Stomach (tissue), 9 donors: ENCODE results near the gene TMEM187. TPM values are rescaled to one million over a fixed set of nuclear protein-coding genes. Genes with fewer than 3 reads are reported as not detected.

ENCODE experiments used
- DNase-seq, 2 donors: peaks; one replicate each; pipeline versions ENCODE4 v3.0.0 to v3.0.0-alpha.2; 2013 to 2019
- H3K27ac ChIP-seq, 5 donors: fragments of 200-600 bp in 4 of 5; sonication (generic) in 4 of 5; one replicate each; pipeline ENCODE4 v1.5.1; 2013 to 2019; ENCODE audit warnings: mild to moderate bottlenecking in 1 of 5, moderate library complexity in 1 of 5
- H3K27me3 ChIP-seq, 3 donors: fragments of 200-600 bp; sonication (generic); one replicate each; pipeline ENCODE4 v1.5.1; 2017 to 2019; ENCODE audit warnings: mixed run types in 1 of 3
- H3K36me3 ChIP-seq, 4 donors: fragments of 200-600 bp; sonication (generic); 1 replicate in 3 of 4; 2 replicates in 1 of 4; pipeline ENCODE4 v1.5.1; 2016 to 2019
- H3K4me1 ChIP-seq, 4 donors: fragments of 200-600 bp; sonication (generic); one replicate each; pipeline ENCODE4 v1.5.1; 2016 to 2019
- H3K4me3 ChIP-seq, 4 donors: fragments of 200-600 bp; sonication (generic) in 3 of 4; one replicate each; pipeline ENCODE4 v1.5.1; 2016 to 2019; ENCODE audit warnings: mild to moderate bottlenecking in 1 of 4
- H3K9me3 ChIP-seq, 4 donors: fragments of 200-600 bp; sonication (generic); one replicate each; pipeline ENCODE4 v1.5.1; 2016 to 2019
- CTCF ChIP-seq, 7 experiments: fragments of 450-650 bp in 4 of 7; fragments of 200-600 bp in 3 of 7; sonication (generic) in 3 of 7; IDR thresholded peaks; one replicate each; pipeline ENCODE4 v1.5.1; 2016 to 2019; ENCODE audit warnings: antibody characterized with exemption in 7 of 7, control low read depth in 2 of 7, mild to moderate bottlenecking in 1 of 7
- EP300 ChIP-seq: sonication (generic); formaldehyde crosslinking; IDR thresholded peaks from one replicate; pipeline ENCODE4 v1.6.1; 2017; ENCODE audit warnings: antibody characterized with exemption
- POLR2A ChIP-seq, 4 donors: fragments of 450-650 bp; IDR thresholded peaks; one replicate each; pipeline ENCODE4 v1.6.1; 2016; ENCODE audit warnings: antibody characterized with exemption in 4 of 4, control low read depth in 2 of 4, mild to moderate bottlenecking in 1 of 4, moderate library complexity in 1 of 4
- POLR2AphosphoS5 ChIP-seq, 3 donors: sonication (generic); formaldehyde crosslinking; IDR thresholded peaks; one replicate each; pipeline ENCODE4 v1.6.1; 2016; ENCODE audit warnings: antibody characterized with exemption in 3 of 3
- WGBS, 5 donors: extraction: QIAGEN DNeasy Blood & Tissue Kit in 3 of 5; methylation state at CpG; one replicate each; pipeline versions ENCODE4 v1.1.5 to v1.1.7; 2013 to 2018; 5-methylcytosine and 5-hydroxymethylcytosine counted together
- intact Hi-C: fragments of 100-400 bp; cut with DNase I; formaldehyde crosslinking; loops from one replicate; pipeline ENCODE4 v1.15.1; 2023; ENCODE audit warnings: low total_unique reads
- polyA plus RNA-seq, 3 donors: library from polyadenylated mRNA; stranded (reverse); fragments of 200-250 nt; gene quantifications; one replicate each; pipeline ENCODE4 v1.2.3, GENCODE V29; 2013
- total RNA-seq, 5 donors: library from RNA; depleted of rRNA; stranded (reverse); fragments of >200 nt; gene quantifications; one replicate each; pipeline versions ENCODE4 v1.1.0 to v1.2.3, GENCODE V29; 2014 to 2016
- donor health status: healthy with polysubstance abuse.
- donor health status: Bipolar disorder and iron deficiency.
- donor health status: healthy.

Gene TMEM187
- total and polyA plus RNA-seq, 8 donors, result 0.89 to 16.2 (median 4.6) TPM; not detected in 1

- H3K27ac ChIP-seq, result peak within 1 kb of the TSS; percentile 85 to 96 (median 86)
- peaks cover 5 to 54% (median 31%) of the 10 kb centered on the region in 4 donors for H3K4me1 ChIP-seq
- peaks cover 0 to 33% (median 28%) of the 10 kb centered on the region in 4 donors for H3K36me3 ChIP-seq
- peaks cover 0 to 5% (median 0%) of the 10 kb centered on the region in 3 donors for H3K27me3 ChIP-seq
- TF ChIP-seq CTCF (IDR thresholded peaks at IDR 0.05) (no peak), EP300 (no peak), POLR2AphosphoS5 (IDR thresholded peaks at IDR 0.05) (no peak), POLR2A (IDR thresholded peaks at IDR 0.05) (no peak)
- peak; percentile 55 to 79 for DNase-seq
- intact Hi-C loops, result no loop called here
- 0 to 32% (median 6%) methylated on average over 7 to 90 of the region's 99 CpGs for WGBS, 5 donors
- H3K4me3 ChIP-seq, result peak within 1 kb of the TSS; percentile 53 to 62 (median 58)
- no peaks in the 10 kb centered on the region for H3K9me3 ChIP-seq
Observed at GRCh38 chrX:154019633-154020528, 47.3 kb downstream of the TMEM187 start, which contains the start of gene IRAK1. IRAK1 (minus strand) TSS chrX:154019902; CDS start chrX:154019812, 90 bp downstream.

GRCh38 chrX:154020536-154021115 lies 48.1 kb downstream of the TMEM187 start:
- Histone ChIP-seq H3K4me3 (peak overlapping the region; percentile 49 to 62 (median 57)), H3K27me3 (peaks cover 0 to 5% (median 0%) of the 10 kb centered on the region in 3 donors), H3K36me3 (peaks cover 0 to 26% (median 21%) of the 10 kb centered on the region in 4 donors), H3K4me1 (peaks cover 5 to 54% (median 34%) of the 10 kb centered on the region in 4 donors), H3K27ac (peak overlapping the region; percentile 85 to 96 (median 86)), H3K9me3 (no peaks in the 10 kb centered on the region)
- TF ChIP-seq POLR2A (IDR thresholded peaks at IDR 0.05) (no peak), CTCF (IDR thresholded peaks at IDR 0.05) (no peak), EP300 (no peak), POLR2AphosphoS5 (IDR thresholded peaks at IDR 0.05) (no peak)
- intact Hi-C loops, result no loop called here
- DNase-seq, result no peak
- WGBS, 5 donors, result 22 to 74% (median 56%) methylated on average over 5 to 9 of the region's 9 CpGs

GRCh38 chrX:154021131-154021611 lies 48.6 kb downstream of the TMEM187 start:
- Histone ChIP-seq H3K4me3 (no peak overlapping the region), H3K9me3 (no peaks in the 10 kb centered on the region), H3K27ac (peak overlapping the region; percentile 14 to 96 (median 86)), H3K27me3 (peaks cover 0 to 5% (median 0%) of the 10 kb centered on the region in 3 donors), H3K4me1 (peaks cover 5 to 54% (median 35%) of the 10 kb centered on the region in 4 donors), H3K36me3 (peaks cover 0 to 20% (median 15%) of the 10 kb centered on the region in 4 donors)
- no peak for TF ChIP-seq POLR2AphosphoS5 (IDR thresholded peaks at IDR 0.05)
- DNase-seq, result peak in 1 of 2 donors; percentile 24
- 59 to 77% (median 66%) methylated on average over 7 to 11 of the region's 11 CpGs for WGBS, 5 donors
- intact Hi-C loops, result no loop called here

- no peak for DNase-seq
- Histone ChIP-seq H3K36me3 (peaks cover 0 to 20% (median 8%) of the 10 kb centered on the region in 4 donors), H3K4me1 (peaks cover 5 to 54% (median 35%) of the 10 kb centered on the region in 4 donors), H3K4me3 (no peak overlapping the region), H3K27ac (peak overlapping the region in 2 of 5 donors; percentile 17 to 18), H3K27me3 (peaks cover 0 to 5% (median 0%) of the 10 kb centered on the region in 3 donors), H3K9me3 (no peaks in the 10 kb centered on the region)
- WGBS, 5 donors, result 58 to 83% (median 74%) methylated on average over 4 to 5 of the region's 5 CpGs
- intact Hi-C loops, result no loop called here
- no peak for TF ChIP-seq POLR2AphosphoS5 (IDR thresholded peaks at IDR 0.05)
Observed at GRCh38 chrX:154022108-154022507, 49.6 kb downstream of the TMEM187 start.
